H9 (cell line): ENCODE data around the gene GCLC. TPM values are rescaled to one million over a fixed set of nuclear protein-coding genes. Genes with fewer than 3 reads are reported as not detected.

ENCODE experiments used
- DNase-seq: peaks from one replicate; pipeline ENCODE4 v3.0.0-alpha.2; 2017
- H2AFZ ChIP-seq: one replicate; pipeline ENCODE4 v1.6.1; 2013; ENCODE audit warnings: mild to moderate bottlenecking, low read length, control low read depth, moderate library complexity
- H2AK5ac ChIP-seq: 2 replicates; pipeline ENCODE4 v1.6.1; 2013; ENCODE audit warnings: low read length, control low read depth, mixed read lengths; ENCODE audit not compliant: insufficient read length
- H2BK120ac ChIP-seq: one replicate; pipeline ENCODE4 v1.6.1; 2013; ENCODE audit warnings: low read depth, mild to moderate bottlenecking, low read length, control low read depth, inconsistent platforms; ENCODE audit not compliant: poor library complexity, severe bottlenecking
- H2BK12ac ChIP-seq: 2 replicates; pipeline ENCODE4 v1.6.1; 2013; ENCODE audit warnings: low read length, control low read depth, mixed read lengths, low read depth; ENCODE audit not compliant: insufficient read length
- H2BK15ac ChIP-seq: 2 replicates; pipeline ENCODE4 v1.6.1; 2013; ENCODE audit warnings: low read depth, low read length, control low read depth
- H2BK20ac ChIP-seq: one replicate; pipeline ENCODE4 v1.6.1; 2013; ENCODE audit warnings: low read depth, mild to moderate bottlenecking, low read length, control low read depth, inconsistent platforms; ENCODE audit not compliant: poor library complexity, severe bottlenecking
- H2BK5ac ChIP-seq: 2 replicates; pipeline ENCODE4 v1.6.1; 2013; ENCODE audit warnings: low read length, control low read depth, mixed read lengths; ENCODE audit not compliant: insufficient read length
- H3K14ac ChIP-seq: 2 replicates; pipeline ENCODE4 v1.6.1; 2013; ENCODE audit warnings: low read length, control low read depth; ENCODE audit not compliant: insufficient read depth
- H3K18ac ChIP-seq: 2 replicates; pipeline ENCODE4 v1.6.1; 2013; ENCODE audit warnings: low read depth, mild to moderate bottlenecking, mixed read lengths, low read length, control low read depth; ENCODE audit not compliant: insufficient read length
- H3K23ac ChIP-seq: 2 replicates; pipeline ENCODE4 v1.6.1; 2013; ENCODE audit warnings: low read length, control low read depth, mixed read lengths, low read depth; ENCODE audit not compliant: insufficient read length
- H3K23me2 ChIP-seq: 2 replicates; pipeline ENCODE4 v1.6.1; 2013; ENCODE audit warnings: low read depth, mild to moderate bottlenecking, mixed read lengths, low read length, control low read depth; ENCODE audit not compliant: insufficient read length, poor library complexity, severe bottlenecking
- H3K27ac ChIP-seq: 2 replicates; pipeline ENCODE4 v1.5.1; 2013; ENCODE audit warnings: low read length, control low read depth, mixed read lengths, low read depth; ENCODE audit not compliant: insufficient read length
- H3K27me3 ChIP-seq: 2 replicates; pipeline ENCODE4 v1.6.1; 2013; ENCODE audit warnings: low read length, control low read depth, inconsistent platforms; ENCODE audit not compliant: insufficient read depth
- H3K4ac ChIP-seq: 2 replicates; pipeline ENCODE4 v1.6.1; 2013; ENCODE audit warnings: low read depth, mild to moderate bottlenecking, control low read depth, inconsistent platforms, low read length, moderate library complexity
- H3K4me1 ChIP-seq: 2 replicates; pipeline ENCODE4 v1.6.1; 2013; ENCODE audit warnings: low read length, control low read depth, inconsistent platforms; ENCODE audit not compliant: insufficient read depth
- H3K4me2 ChIP-seq: 2 replicates; pipeline ENCODE4 v1.6.1; 2013; ENCODE audit warnings: low read length, control low read depth, mixed read lengths; ENCODE audit not compliant: insufficient read length, insufficient read depth
- H3K56ac ChIP-seq: 2 replicates; pipeline ENCODE4 v1.6.1; 2013; ENCODE audit warnings: low read depth, mild to moderate bottlenecking, mixed read lengths, low read length, control low read depth; ENCODE audit not compliant: insufficient read length
- H3K79me1 ChIP-seq: 2 replicates; pipeline ENCODE4 v1.6.1; 2013; ENCODE audit warnings: low read depth, mild to moderate bottlenecking, moderate library complexity, low read length, control low read depth, inconsistent platforms; ENCODE audit not compliant: insufficient read depth, poor library complexity, severe bottlenecking
- H3K79me2 ChIP-seq: 2 replicates; pipeline ENCODE4 v1.6.1; 2013; ENCODE audit warnings: low read length, control low read depth, inconsistent platforms; ENCODE audit not compliant: insufficient read depth
- H3K9ac ChIP-seq: 2 replicates; pipeline ENCODE4 v1.6.1; 2013; ENCODE audit warnings: low read length, control low read depth, mixed read lengths; ENCODE audit not compliant: insufficient read length; ENCODE audit errors: extremely low read depth
- H3K9me3 ChIP-seq: one replicate; pipeline ENCODE4 v1.6.1; 2013; ENCODE audit warnings: low read depth, low read length, inconsistent platforms; ENCODE audit not compliant: control insufficient read depth
- H3T11ph ChIP-seq: one replicate; pipeline ENCODE4 v1.6.1; 2013; ENCODE audit warnings: mild to moderate bottlenecking, low read length, control low read depth, inconsistent platforms
- H4K20me1 ChIP-seq: one replicate; pipeline ENCODE4 v1.6.1; 2013; ENCODE audit not compliant: control insufficient read depth, insufficient read length, insufficient read depth
- H4K5ac ChIP-seq: 2 replicates; pipeline ENCODE4 v1.6.1; 2013; ENCODE audit warnings: low read depth, mild to moderate bottlenecking, mixed read lengths, low read length, control low read depth; ENCODE audit not compliant: insufficient read length
- H4K8ac ChIP-seq: replicated peaks from 2 replicates; pipeline ENCODE4 v1.6.1; 2013; ENCODE audit warnings: low read length, control low read depth, mixed read lengths, low read depth; ENCODE audit not compliant: insufficient read length
- H4K91ac ChIP-seq: 2 replicates; pipeline ENCODE4 v1.6.1; 2013; ENCODE audit warnings: low read depth, mild to moderate bottlenecking, moderate library complexity, mixed read lengths, low read length, control low read depth; ENCODE audit not compliant: insufficient read length
- H3K27ac Mint-ChIP-seq, 3 experiments: 2 replicates in 2 of 3; 3 replicates in 1 of 3; pipeline ENCODE4 v1.8.0; 2020 to 2021; ENCODE audit warnings: mixed read lengths in 3 of 3, mild to moderate bottlenecking in 1 of 3, moderate library complexity in 1 of 3
- H3K27me3 Mint-ChIP-seq: 2 replicates; pipeline ENCODE4 v1.8.0; 2021; ENCODE audit warnings: low read depth, mild to moderate bottlenecking, moderate library complexity, mixed read lengths
- H3K36me3 Mint-ChIP-seq, 3 experiments: 2 replicates in 2 of 3; 3 replicates in 1 of 3; pipeline ENCODE4 v1.8.0; 2020 to 2021; ENCODE audit warnings: low read depth in 3 of 3, mixed read lengths in 3 of 3; ENCODE audit not compliant: insufficient read depth in 1 of 3
- H3K4me1 Mint-ChIP-seq, 2 experiments: 2 replicates each; pipeline ENCODE4 v1.8.0; 2020; ENCODE audit warnings: mixed read lengths in 2 of 2
- H3K4me3 Mint-ChIP-seq, 2 experiments: 2 replicates in 1 of 2; 3 replicates in 1 of 2; pipeline ENCODE4 v1.8.0; 2020 to 2021; ENCODE audit warnings: mild to moderate bottlenecking in 2 of 2, mixed read lengths in 2 of 2, moderate library complexity in 1 of 2
- H3K9me3 Mint-ChIP-seq, 2 experiments: 2 replicates in 1 of 2; 3 replicates in 1 of 2; pipeline ENCODE4 v1.8.0; 2020; ENCODE audit warnings: mild to moderate bottlenecking in 2 of 2, mixed read lengths in 2 of 2, moderate library complexity in 1 of 2
- WGBS: extraction: QIAGEN DNeasy Blood & Tissue Kit; methylation state at CpG from one replicate; pipeline ENCODE4 v1.1.7; 2013; ENCODE audit warnings: missing lambda C conversion rate, low lambda C conversion rate, mixed read lengths; ENCODE audit not compliant: insufficient read length; ENCODE audit errors: extremely low coverage; 5-methylcytosine and 5-hydroxymethylcytosine counted together
- total RNA-seq: library from RNA; stranded (reverse); gene quantifications from 2 replicates; pipeline ENCODE4 v1.2.1, GENCODE V29; 2021
- TF ChIP-seq, protein P1 (sequence below): fragments of 200-600 bp; sonication (generic); conservative IDR thresholded peaks from 3 replicates; pipeline ENCODE4 v1.8.0; 2021; ENCODE audit warnings: antibody characterized with exemption, mild to moderate bottlenecking

Gene GCLC
- total RNA-seq, 1 experiment from 2014 or later = 55.5 TPM

DNA sequence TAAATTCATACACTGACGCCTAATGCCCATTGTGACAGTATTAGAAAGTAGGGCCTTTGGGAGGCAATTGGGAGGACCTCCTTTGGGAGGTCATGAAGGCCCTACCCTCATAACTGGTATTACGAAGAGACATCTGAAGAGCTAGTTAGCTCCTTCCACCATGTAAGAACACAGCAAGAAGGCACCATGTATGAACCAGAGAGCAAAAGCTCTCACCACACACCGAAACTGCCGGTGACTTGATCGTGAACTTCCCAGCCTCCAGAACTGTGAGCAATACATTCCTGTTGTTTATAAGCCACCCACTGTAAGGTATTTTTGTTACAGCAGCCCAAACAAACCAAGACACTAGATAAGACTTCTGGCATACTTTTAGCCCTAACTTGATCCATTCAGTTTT is 41.8 kb downstream of the GCLC start:
- Histone ChIP-seq H2BK15ac (no peak overlapping the region), H2BK5ac (no peak overlapping the region), H3K4me2 (no peak overlapping the region), H3K27me3 (no peaks in the 10 kb centered on the region), H3K79me2 (no peaks in the 10 kb centered on the region), H3K79me1 (no peaks in the 10 kb centered on the region), H4K5ac (no peak overlapping the region), H3K9me3 (no peaks in the 10 kb centered on the region), H4K20me1 (peaks cover 2% of the 10 kb centered on the region), H3K4me1 (no peaks in the 10 kb centered on the region), H2BK20ac (no peak overlapping the region), H2AK5ac (no peak overlapping the region), H2BK12ac (no peak overlapping the region), H3K4ac (no peak overlapping the region), H3T11ph (no peak overlapping the region), H3K23me2 (no peaks in the 10 kb centered on the region), H3K14ac (no peak overlapping the region), H4K91ac (no peak overlapping the region), H3K27ac (no peak overlapping the region), H2AFZ (no peak overlapping the region), H3K18ac (no peak overlapping the region), H3K56ac (no peak overlapping the region), H3K23ac (no peak overlapping the region), H4K8ac (no peak overlapping the region), H2BK120ac (no peak overlapping the region), H3K9ac (no peak overlapping the region)
- H3K4me3 Mint-ChIP-seq = no peak overlapping the region
- H3K9me3 Mint-ChIP-seq = no peaks in the 10 kb centered on the region
- no CpG with 5 or more reads among the region's 5 CpGs for WGBS
- H3K27ac Mint-ChIP-seq = no peak overlapping the region
- DNase-seq = no peak
- no peaks in the 10 kb centered on the region for H3K27me3 Mint-ChIP-seq
- TF ChIP-seq, protein P1, sequence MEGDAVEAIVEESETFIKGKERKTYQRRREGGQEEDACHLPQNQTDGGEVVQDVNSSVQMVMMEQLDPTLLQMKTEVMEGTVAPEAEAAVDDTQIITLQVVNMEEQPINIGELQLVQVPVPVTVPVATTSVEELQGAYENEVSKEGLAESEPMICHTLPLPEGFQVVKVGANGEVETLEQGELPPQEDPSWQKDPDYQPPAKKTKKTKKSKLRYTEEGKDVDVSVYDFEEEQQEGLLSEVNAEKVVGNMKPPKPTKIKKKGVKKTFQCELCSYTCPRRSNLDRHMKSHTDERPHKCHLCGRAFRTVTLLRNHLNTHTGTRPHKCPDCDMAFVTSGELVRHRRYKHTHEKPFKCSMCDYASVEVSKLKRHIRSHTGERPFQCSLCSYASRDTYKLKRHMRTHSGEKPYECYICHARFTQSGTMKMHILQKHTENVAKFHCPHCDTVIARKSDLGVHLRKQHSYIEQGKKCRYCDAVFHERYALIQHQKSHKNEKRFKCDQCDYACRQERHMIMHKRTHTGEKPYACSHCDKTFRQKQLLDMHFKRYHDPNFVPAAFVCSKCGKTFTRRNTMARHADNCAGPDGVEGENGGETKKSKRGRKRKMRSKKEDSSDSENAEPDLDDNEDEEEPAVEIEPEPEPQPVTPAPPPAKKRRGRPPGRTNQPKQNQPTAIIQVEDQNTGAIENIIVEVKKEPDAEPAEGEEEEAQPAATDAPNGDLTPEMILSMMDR = no peak
- H3K4me1 Mint-ChIP-seq = no peaks in the 10 kb centered on the region
- peaks cover 18 to 74% (median 52%) of the 10 kb centered on the region in 3 experiments; a peak in 6 of 7 replicates for H3K36me3 Mint-ChIP-seq
